GM19324 (cell line): ENCODE data around the gene COL15A1.

ENCODE experiments used
- ATAC-seq: cut with Tn5 transposase; IDR thresholded peaks from one replicate; pipeline ENCODE4 v1.9.1; 2021; ENCODE audit warnings: mild to moderate bottlenecking, moderate library complexity; ENCODE audit not compliant: unreplicated experiment, low FRiP score

The COL15A1 gene

DNA sequence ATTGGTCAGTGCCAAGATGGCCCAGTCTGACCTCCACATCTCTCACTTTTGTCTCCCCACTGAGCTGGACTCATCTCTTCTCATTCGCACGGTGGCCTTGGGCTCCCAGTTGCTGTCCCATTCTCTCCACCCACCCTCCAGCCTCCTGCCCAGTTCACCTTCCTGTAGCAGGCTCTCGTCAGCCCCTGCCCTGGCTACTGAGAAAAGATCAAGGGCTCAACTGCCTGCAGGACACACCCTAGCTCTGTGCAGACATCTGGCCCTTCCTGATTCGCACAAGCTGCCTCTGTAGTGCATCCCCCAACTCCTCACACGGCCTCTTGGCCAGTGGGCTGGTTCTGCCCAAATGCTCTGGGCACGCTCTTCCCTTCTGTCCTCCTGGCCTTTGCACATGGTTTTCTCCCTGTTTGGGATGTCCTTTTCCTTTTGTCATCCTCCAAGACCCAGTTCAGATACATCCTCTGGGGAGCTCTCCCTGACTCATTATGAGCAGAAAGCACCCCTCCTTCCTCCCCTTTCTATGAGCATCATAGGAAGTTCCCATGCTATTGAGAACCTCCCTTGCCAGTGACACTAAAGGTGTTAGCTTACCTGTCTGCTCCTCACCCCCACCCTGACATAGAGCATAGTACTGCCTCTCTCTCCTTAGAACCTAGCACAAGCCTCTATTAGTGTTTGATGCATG is 82.7 kb downstream of the COL15A1 start:
- ATAC-seq: no peak

DNA sequence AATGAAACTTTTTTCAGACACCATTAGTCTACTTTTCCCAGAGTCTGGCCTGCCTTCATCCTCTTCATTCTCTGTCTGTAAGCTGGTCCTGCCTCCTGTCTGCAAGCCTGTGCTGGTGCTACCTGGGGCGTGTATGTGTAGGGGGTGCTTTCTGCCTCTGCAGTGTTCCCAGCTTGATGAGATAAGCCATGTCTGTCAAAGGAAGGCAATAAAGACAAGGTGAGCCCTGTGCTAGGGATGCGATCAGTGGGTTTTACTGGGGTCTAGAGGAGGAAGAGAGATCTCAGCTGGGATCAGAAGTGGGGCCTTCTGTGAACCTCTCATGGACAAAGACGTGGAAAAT is 83.2 kb downstream of the COL15A1 start:
- no peak for ATAC-seq

DNA sequence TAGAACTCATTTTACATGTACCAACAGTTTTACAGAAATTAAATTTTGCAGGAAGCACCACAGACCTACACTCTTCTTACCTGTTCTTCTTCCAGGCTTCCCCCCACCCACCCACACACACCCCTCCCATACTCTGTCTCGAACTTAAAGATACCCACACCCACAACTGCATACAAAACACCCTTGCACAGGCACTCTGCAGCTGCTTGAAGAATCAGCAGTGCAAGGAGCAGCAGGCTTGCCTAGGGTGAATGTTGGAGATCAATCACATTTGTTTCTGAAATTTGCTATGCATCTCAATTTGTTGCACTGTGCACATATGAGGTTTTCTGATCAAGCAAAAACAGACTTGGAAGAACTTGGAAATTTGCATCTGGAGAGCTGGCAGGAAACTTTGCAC is 83.7 kb downstream of the COL15A1 start:
- ATAC-seq: no peak

DNA sequence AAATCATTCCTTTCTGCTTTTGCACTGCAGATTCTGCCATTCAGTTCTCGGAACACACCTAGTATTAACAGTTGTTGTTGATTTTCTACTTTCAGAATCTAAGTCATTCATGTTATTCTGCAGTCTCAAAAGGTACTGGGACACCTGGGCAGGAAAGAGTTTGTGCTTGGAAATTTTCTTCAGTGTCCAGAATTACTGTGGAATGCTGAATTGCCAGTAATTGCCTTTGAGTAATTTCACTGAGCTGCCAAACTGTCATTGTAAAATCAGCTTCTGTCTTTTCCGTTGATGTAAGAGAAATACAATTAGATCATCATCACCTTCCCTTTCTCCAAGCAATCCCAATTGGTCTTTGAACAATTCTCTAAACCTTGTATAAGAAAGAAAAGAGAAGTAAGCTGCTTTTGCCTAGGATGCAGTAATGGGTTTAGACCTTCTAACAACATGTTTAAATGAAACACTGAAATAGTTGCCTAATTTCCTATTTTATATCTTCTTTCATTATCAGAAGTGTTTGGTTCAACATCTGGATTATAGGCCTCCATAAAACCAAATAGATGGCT is 85.5 kb downstream of the COL15A1 start:
- ATAC-seq: no peak

DNA sequence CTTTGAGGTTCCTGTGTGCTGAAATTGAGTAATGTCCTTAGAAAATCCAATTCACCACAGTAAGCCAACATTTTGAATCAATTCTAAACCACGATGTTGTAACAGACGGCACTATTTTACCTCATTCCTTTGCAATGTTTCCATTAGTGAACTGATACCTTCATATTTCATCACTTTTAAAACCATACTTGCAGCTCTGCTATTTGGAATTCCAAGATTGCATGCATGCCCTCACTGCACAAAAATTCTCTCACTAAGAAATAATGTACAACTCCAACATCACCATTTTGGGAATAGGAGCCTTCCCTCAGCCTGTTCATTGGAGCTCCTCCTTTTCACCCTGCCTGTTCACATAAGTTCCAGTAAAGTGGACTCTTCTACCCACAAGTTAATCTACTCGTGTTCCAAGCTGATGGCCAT is 86.4 kb downstream of the COL15A1 start:
- no peak for ATAC-seq

DNA sequence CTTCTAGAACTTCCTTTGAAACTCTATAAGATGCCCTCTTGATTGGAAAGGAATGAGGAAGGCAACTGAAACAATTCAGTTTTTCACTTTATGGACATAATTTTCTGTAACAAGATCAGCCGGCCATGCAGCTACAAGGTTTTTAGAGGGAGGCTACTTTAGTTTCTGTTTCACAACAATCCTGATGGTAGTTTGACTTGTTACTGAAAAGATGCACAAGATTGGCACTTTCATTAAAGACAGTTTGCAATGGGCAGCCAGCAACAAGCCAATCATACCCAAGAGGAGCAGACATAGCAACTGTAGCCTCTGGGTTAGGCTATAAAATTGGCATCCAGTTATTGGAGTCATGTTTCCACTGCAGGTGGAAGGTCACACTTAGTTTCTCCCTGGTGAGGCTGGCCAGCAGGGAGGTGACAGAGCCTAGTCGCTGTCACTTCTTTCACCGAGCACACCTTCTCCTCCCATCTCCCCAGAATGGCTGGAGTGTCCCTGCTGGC is 87.0 kb downstream of the COL15A1 start:
- no peak for ATAC-seq

DNA sequence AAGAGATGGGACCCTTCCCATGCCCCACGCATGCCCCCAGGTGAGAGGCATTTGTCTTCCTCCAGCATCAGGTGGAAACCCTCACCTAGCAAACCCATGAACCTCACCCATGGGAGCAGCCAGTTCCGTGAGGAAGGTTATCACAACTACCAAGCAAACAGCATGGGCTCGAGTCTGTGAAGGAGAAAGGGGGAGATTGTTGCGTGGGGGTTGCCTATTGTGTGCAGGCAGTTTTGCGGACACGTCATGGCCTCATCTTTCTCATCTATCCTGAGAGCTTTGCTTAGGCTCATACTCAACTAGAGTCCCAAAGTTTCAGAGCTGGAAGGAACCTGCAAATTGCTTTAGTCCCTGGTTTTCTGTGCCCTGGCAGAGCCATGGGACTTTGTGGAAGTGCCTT is 87.6 kb downstream of the COL15A1 start:
- no peak for ATAC-seq

DNA sequence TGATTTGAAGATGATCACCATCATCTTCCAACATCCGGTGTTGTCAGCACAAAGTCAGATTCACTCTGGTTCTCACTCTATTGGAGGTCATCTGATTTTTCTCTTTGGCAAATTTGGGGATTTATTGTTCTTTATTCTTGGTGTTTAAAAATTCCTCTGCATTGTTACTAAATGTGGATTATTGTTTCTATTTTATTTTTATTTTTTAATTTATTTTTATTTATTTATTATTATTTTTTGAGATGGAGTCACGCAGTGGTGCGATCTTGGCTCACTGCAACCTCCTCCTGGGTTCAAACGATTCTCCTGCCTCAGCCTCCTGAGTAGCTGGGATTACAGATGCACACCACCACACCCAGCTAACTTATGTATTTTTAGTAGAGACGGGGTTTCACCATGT is 88.3 kb downstream of the COL15A1 start:
- ATAC-seq: no peak

DNA sequence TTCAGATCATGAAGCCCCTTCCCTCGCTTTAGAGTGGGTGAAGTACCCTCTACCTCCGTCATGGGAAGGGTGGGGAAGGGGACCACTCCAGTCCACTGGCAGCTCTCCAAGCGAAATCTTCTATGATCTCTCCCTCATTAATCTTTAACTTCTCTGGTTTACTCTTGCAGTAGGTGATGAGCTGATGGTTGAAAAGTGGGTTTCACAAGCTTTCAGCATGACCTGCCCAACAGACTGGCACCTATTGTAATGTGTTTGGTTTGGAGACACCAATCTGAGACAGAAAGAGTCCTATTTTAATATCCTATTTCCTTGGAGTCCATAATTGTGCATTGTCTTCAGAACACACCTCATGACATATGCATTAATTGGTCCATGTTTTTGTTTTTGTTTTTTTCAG is 90.4 kb downstream of the COL15A1 start:
- no peak for ATAC-seq

DNA sequence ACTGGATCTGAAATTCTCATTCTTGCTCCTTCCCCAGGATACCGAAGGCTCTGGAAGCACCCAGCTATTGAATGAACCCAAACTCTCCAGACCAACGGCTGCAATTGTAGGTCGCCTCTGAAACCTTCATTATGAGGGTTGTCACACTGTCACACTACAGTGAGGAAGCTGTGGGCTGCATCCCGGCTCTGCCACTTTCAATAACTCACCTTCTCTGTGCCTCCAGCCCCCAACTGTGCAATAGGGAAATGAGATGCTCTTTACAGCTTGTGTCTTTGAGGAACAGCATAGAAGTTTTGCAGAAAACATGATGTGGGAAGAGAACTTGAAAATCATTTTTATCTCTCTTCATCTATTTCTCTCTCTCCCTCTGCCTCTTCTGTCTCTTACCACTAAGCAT is 91.6 kb downstream of the COL15A1 start:
- no peak for ATAC-seq

DNA sequence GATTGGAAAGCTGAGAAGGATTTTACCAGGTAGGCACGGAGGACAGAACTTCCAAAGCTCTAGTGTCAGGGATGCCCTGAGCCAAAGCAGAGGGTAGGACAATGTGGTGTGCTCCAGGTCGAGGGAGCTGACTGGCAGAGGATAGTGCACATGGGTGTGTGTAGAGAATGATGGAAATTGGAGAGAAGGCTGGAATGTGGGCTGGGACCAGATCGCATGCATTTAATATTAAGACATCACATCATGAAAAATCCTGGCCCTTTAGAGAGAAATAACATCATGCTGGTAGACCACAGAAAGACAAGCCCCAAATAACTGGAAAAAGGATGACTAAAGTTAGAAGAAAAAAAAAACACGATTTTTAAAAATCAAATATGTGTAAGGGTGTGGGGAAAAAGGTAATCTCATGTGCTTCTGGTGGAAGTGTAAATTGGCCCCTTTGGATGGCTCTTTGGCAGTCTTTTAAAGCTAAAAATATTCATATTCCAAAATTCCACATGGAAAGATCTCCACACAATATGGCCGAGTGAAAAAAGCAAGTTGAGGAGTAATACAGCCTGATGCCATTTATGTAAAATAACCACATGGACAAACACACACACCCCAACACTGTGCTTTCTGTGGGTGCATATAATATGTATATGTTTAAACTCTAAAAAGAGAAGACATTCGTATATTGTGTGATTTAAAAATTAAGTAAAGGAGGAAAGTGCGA is 94.2 kb downstream of the COL15A1 start:
- no peak for ATAC-seq

DNA sequence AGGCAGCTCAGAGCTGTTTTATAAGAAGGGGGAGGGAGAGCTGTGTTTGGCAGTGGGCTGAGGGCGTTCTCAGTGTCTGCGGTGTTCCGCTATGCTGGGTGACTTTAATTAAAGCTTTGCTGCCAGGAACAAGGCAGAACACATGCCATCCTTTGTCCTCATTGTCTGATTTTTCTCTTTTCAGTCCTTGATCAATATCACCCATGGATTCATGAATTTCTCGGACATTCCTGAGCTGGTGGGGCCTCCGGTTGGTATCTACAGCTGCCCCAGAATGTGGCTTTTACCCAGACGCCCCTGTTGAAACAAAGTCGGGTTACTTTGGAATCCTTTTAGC is 94.7 kb downstream of the COL15A1 start:
- no peak for ATAC-seq

DNA sequence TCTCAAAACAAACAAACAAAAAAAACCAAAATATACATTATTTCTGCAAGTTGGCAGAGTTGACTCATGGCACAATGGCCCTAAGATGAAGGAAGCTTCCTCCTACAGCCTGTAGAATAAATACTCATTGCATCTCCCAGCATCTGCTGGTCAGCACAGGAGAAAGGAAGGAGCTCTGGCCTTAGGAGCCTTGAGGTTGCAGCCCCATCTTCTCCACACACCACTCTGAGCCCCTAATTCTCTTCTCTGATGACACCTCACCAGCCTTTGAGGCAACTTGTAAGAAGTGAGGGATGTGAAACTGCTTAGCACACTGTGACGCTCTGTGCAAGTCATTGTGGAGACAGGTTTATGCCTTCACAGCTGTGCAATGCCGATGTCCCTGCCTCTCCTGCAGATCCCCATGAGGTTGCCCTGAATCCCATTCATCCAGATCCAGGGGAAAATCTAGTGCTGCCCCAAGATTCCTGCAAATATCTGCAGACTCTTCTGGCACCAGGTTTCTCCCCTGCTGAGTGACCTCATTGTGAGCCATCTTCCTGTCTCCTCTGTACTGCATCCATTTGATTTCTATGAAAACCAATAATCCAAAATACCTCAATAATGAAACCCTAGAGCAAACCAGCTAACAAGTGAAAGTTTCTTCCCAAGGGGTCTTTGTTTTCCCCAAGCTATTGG is 95.9 kb downstream of the COL15A1 start:
- ATAC-seq: no peak

DNA sequence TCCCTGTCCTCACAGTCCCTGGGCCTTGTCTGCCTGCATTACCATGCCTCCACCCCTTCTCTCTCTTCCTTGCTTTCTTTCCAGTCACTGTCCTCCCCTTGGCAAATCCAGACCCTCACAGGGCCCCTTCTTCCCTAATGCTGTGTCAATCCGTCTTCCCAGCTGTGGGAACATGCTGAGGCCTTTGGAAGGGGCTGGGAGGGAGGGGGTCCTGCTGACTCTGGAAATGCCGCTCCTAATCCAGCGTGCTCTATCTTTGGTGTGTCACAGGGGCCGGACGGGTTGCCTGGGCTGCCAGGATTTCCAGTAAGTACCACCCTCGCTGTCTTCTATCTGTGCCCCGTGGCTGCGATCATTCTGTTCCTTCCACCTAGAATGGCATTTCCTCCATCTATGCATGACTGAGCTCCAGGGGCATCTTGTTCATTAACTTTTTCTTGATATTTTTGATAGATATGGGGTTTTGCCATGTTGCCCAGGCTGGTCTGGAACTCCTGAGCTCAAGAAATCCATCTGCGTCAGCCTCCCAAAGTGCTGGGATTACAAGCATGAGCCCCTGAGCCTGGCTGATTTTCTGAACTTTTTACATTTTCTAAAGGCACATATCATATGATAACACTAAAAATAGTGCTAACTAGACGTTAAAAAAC is 96.7 kb downstream of the COL15A1 start:
- no peak for ATAC-seq

DNA sequence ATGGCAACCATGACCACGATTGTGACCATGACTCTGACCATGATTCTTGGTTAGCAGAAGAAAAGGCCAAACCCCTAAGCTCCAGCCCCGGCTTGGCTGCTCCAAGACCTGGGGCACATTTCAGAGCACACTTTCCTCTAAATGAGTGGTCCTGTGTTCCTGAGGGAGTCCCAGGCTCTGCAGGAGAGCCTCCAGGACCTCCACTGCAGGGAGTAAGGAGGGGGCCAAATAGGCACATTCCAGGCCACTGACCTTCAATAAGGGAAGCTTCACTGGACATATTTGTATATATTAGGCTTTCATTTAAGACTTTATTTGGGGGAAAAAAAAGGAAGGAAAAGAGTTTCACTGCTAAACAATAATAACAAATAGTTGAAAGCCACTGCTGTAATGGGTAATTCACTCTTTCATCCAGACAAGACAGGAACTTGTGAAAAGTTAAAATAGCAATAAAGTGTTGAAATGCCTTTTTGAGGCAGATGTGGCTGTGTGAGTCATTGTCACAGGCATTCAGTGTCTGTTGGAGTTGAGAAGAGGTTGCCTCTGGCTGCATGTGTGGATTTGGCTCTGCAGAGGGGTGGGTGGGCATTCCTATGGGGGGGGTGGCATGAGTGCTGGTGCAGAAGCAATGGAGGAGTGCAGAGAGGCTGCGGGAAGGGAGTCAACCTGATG is 97.3 kb downstream of the COL15A1 start:
- ATAC-seq: no peak

DNA sequence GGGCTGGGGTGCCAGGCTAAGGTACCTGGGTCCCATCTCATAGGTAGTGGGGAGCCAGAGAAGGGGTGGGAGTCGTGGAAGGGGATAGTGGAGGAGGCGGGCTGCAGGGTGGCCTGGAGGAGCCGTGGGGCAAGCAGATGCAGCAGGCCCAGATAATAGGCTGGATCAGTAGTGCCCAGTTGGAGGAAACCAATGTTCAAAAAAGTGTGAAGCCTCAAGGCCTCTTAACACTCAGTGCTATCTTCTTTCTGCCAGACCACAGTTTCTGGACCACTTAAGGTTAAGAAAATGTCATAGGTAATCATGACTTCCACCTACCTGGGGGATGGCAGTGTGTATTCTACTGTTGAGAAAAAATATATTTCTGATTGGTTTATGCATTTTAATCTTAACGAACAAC is 97.9 kb downstream of the COL15A1 start:
- no peak for ATAC-seq

DNA sequence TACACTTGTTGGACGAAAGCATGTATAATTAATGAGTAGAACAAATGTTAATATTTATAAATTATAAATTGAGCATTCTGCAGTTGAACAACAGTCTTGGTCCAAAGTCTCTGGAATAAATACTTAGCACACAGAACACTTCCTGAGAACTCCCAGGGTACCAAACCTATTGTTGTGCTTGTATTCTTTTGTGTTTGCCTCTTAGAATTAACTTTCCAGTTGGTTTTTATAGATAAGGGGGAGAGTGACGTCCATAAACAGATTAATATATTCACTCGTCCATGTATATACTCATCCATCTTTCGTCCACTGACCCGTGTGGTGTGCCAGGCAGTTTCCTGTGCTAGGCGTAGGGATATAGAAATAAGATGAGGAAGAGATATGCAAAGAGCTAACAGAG is 98.9 kb downstream of the COL15A1 start:
- no peak for ATAC-seq

DNA sequence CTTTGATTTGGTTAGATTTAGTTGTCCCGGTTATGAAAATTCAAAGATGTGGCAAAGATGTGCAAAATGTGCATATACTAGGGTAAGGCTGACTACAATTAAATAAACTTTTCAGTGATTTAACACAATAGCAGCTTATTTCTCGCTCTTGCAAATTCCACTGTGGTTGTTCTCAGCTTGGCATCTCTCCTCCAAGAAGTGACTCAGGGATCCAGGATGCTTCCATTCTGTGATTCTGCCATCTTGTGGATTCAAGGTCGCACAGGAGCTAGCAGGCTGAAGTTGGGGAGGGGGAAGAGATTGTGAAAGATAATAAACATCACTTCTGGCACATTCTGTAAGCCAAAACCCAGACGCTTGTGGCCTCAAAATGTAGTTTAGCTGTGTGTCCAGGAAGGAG is 101.1 kb downstream of the COL15A1 start:
- ATAC-seq: no peak

DNA sequence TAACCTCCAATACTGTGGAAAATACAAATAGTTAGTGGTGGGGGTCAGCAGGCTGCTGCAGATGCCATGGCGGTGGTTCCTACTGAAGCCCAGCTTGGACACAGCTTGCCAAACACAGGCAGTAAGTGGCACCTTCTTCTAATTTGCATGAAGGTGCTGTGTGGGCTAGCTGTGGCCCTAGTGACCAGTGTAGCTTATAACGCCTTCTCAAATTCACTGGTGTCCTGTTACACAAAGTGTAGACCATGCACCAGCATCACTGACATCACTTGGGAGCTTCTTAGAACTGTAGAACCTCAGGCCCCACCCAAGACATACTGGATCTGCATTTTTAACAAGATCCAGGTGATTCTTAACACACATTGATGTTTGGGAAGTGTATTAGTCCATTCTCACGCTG is 102.4 kb downstream of the COL15A1 start:
- no peak for ATAC-seq

DNA sequence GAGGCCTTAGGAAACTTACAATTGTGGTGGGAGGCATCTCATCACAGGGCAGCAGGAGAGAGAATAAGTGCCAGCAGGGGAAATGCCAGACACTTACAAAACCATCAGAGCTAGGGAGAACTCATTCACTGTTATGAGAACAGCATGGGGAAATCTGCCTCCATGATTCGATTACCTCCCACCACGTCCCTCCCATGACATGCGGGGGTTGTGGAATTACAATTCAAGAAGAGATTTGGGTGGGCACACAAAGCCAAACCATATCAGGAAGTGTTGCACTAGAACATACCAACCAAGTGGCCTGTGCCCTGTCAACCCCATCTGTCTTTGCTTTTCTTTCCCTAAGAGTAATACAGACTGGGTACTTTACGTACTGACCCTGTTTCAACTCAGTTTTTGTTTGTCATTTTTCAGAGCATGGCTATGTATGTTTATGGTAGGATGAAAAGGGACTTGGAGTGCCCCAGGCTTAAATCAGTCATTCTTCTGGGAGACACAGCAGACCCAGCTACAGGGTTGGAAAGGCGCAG is 102.9 kb downstream of the COL15A1 start:
- no peak for ATAC-seq
